Erythroblast (primary cell): ENCODE data around the gene MPIG6B.
"Not testable (repeated sequence)": the region's sequence is repeated elsewhere in the genome, so short reads cannot be mapped to it uniquely, and the experiment has no call there.

Experiments used
- DNase-seq, 2 experiments: peaks; one replicate each; lab custom pipeline; 2025; lab: John Stamatoyannopoulos, UW
- GATA1 ChIP-seq: IDR thresholded peaks from 2 replicates; pipeline ENCODE4 v1.6.1; 2011; ENCODE audit warnings: low read depth, mild to moderate bottlenecking, control low read depth, low read length, moderate library complexity
- POLR2A ChIP-seq: IDR thresholded peaks from 2 replicates; pipeline ENCODE4 v1.6.1; 2011; ENCODE audit warnings: mild to moderate bottlenecking, low read length

Gene MPIG6B

DNA sequence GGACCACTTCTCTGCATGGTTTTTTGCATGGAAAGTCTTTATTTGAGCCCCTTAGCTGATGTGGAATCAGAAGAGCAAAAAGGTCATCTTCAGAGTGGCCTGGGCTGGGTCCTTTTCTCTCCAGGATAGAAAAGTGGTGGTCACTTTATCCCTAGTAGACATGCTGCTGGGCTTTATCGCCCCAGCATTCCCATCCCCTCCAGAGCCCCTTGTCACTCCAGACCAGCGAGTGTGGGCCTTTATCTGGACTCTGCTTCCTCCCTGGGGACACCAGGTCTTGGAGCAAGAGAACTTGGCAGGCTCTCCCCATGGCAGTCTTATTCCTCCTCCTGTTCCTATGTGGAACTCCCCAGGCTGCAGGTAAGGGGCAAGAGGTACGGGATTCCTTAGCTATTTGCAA, 16.6 kb upstream of the MPIG6B start, which contains the start of gene LY6G6F:
Gene LY6G6F (plus strand): TSS at position 268 of the 400 bp plus-strand sequence. CDS start 41 bp downstream, at position 309.
- no peak for DNase-seq
- no peak for TF ChIP-seq POLR2A
- TF ChIP-seq GATA1 = no peak

DNA sequence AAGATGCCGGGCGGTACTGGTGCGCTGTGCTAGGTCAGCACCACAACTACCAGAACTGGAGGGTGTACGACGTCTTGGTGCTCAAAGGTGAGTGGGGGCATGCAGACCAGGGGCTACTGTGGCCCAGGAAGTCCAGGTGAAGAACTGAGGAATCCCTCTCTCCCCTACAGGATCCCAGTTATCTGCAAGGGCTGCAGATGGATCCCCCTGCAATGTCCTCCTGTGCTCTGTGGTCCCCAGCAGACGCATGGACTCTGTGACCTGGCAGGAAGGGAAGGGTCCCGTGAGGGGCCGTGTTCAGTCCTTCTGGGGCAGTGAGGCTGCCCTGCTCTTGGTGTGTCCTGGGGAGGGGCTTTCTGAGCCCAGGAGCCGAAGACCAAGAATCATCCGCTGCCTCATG, 15.5 kb upstream of the MPIG6B start:
- TF ChIP-seq GATA1 (no peak), POLR2A (no peak)
- no peak for DNase-seq

DNA sequence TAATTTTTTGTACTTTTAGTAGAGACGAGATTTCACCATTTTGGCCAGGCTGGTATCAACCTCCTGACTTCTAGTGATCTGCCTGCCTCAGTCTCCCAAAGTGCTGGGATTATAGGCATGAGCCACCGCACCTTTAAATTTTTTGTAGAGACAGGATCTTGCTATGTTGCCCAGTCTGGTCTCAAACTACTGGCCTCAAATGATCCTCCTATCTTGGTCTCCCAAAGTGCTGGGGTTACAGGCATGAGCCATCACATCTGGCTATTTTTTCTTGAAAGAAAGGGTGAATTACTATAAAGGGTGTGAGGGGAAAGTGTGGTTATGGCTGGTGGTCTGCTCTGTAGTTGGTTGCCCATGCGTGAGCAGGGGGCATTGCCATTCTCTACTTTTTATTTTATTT, 14.9 kb upstream of the MPIG6B start:
- no peak for DNase-seq
- TF ChIP-seq POLR2A = no peak

DNA sequence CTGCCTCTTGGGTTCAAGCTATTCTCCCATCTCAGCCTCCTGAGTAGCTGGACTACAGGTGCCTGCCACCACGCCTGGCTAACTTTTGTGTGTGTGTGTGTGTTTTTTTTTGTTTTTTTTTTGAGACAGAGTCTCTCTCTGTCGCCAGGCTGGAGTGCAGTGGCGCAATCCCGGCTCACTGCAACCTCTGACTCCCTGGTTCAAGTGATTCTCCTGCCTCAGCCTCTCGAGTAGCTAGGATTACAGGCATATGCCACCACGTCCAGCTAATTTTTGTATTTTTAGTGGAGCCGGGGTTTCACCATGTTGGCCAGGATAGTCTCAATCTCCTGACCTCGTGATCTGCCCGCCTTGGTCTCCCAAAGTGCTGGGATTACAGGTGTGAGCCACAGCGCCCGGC, 14.0 kb upstream of the MPIG6B start:
- not testable (repeated sequence) for DNase-seq

DNA sequence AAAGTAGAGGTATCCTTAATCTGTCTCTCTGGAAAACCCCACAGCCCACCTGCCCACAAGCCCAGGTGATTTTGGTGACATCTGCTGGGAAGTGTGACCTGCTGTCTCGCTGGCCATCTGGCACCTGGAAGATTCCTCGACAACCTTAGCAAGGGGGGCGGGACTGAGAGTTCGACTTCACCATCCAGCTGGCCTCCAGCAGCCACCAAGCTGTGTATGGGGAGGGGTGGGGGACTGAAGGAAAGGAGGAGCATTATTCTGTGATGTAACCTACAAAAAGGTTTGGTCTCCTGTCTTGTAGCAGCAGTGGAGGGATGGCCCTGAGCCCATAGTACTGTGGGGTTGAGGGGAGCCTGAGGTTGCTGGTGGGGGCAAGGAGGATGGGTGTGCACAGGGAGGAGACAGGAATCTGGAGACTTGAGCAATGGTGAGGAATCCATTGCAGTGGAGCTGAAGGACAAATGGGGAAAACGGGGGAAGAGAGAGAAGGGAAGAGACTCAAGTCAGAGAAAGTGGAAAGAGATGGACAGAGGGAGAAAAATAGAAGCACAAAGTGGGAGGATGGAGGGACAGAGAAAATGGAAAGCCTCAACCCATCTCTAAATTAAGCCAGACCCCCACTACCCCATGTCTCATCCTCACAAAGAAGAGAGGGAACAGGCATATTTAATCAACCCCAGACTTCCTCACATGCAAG, 12.5 kb upstream of the MPIG6B start:
- TF ChIP-seq POLR2A = no peak
- TF ChIP-seq GATA1 = no peak
- DNase-seq = no peak

DNA sequence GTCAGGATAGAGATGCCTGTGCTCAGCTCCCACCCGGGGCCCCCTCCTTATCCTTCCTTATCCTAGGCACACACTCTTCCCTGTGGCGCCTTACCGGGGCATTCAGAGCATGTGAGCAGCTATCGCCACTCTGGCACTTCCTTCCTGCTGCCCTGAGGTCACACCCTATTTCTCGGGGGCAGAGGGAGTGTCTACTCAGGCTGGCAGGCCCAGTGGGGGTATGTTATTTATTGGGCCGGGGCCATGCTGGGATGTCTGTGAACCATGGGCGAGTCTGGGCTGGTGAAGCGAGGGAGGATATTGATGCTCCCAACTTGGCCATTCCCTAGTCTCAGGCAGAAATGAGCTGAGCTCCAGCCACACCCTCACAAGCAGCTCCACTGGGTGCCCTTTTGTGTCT, 11.9 kb upstream of the MPIG6B start:
- peak; percentile 45 to 57 for DNase-seq
- TF ChIP-seq POLR2A (peak; percentile 50), GATA1 (no peak)

DNA sequence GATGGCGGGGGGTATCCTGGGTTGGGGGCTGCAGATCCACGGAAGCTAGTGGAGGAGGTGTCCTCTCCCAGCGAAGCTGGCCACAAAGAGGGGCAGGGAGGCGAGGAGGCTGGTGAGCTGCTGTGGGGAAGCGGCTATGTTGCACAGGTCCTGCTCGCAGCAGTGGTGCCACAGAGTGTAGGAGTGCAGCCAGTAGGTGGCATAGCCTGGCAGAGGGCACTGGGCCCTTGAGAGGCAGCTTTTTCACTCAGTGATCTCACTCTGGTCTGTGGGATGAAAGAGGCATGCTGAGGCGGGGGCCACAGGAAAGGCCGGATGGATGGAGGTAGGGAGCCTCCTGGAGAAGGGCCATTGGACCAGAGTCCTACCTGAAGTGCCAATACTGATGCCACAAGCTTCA, 10.9 kb upstream of the MPIG6B start:
- no peak for DNase-seq
- TF ChIP-seq POLR2A (no peak), GATA1 (no peak)

DNA sequence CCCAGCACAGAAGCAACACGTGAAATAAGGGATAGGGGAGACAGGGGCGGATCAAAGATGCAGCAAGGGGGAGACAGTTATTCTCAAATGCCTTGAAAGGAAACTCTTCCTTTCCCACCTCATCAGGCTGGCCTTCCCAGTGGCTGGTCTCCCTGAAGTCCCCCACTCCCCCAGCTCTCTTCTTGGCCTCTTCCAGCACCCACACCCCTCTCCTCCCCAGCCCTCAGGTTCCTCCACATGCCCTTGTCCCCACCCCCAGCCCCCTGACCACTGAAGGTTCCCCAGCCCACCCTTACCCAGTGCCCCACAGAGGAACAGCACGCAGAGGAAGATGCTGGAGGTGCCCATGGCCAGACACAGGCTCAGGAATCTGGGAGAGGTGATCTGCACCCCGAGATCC, 9.7 kb upstream of the MPIG6B start:
- no peak for TF ChIP-seq GATA1
- no peak for TF ChIP-seq POLR2A
- DNase-seq = no peak

DNA sequence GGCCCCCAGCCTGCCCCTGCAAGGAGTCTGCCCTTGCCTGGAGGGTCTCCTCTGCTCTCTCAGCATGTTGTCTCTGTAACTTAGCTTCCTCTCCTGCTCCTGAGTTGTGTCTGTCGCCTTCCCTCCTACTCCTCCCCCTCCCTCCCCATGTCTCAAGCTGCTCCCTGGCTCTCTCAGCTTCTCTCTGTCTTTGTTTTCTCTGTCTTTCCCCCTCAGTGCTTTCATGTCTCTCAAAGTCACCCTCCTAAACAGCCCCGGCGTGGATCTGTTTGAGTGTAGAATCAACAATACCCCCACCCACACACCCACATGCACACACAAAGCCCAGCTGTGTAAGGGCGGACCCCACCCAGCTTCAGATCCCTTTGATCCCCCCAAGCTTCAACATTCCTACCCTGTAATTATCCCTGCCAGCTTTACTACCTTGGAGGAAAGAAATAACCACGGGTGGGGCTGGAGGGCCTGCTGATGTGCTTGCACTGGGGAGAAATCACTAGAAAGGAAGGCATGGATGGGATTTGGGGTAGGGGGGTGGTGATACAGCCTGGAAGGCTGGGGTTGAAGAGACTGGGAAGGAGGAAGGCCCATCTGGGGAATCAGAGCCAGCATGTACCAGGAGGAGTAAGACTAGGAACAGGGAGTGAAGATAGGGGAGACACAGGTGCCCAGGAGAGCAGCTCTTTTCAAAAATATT, 9.0 kb upstream of the MPIG6B start:
- DNase-seq = no peak
- no peak for TF ChIP-seq POLR2A
- TF ChIP-seq GATA1 = no peak

DNA sequence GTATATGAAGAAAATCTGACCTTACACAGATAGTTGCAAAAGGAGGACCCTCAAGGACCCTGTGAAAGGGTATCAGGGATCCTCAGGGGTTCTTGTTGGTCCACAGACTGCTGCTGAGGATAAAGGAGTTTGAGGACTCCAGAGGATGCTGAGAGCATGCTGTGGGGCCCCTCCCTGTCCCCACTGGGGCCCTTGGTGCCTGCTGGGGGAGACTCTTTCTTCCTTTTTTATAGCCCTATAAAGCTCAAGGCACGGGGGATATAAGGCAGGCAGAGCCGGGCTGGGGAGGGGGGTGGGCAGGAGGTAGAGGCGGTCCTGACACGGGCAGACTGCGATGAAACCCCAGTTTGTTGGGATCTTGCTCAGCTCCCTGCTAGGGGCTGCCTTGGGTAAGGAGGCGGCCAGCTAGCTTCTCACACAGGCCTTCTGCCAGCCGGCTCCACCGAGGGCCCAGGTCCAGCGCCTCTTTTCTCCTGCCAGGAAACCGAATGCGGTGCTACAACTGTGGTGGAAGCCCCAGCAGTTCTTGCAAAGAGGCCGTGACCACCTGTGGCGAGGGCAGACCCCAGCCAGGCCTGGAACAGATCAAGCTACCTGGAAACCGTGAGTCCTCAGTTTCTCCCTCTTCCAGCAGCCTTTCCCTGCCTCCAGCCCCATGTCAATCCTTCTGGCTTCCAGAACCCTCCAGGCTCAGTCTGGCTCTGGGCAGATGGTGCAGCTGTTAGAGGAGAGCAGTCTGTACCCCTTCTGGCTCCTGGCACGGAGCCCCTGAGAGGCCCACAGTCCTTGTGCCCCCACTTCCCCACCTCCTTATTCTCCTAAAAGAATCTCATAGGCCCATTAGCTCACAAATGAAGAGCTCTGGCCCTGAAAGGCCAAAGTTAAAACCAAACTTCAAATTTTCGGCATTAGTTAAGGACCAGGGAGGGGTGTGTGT, 7.9 kb upstream of the MPIG6B start, which contains the start of gene LY6G6D:
Gene LY6G6D (plus strand): TSS at position 327 of the 937 bp plus-strand sequence. CDS start 8 bp downstream, at position 335.
- DNase-seq = no peak

DNA sequence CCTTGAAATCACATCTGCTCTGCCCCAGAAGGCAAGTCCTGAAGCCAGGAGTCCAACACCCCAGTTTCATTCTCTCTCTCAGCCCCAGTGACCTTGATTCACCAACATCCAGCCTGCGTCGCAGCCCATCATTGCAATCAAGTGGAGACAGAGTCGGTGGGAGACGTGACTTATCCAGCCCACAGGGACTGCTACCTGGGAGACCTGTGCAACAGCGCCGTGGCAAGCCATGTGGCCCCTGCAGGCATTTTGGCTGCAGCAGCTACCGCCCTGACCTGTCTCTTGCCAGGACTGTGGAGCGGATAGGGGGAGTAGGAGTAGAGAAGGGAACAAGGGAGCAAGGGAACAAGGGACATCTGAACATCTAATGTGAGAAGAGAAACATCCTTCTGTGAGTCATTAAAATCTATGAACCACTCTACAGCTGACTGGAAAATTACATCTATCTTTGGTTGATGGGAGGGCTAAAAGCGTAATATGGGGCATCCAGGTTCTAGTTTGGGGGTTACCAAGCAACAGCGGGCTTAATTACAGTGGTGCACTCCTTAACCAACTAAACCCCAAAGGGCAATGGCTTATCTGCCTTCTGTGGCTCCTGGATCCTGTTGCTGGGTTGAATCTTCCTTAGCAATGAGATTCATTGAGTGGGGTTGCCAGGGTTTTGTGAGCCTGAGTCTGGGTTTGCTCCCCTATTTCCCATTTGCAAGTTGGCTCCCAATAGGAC, 5.5 kb upstream of the MPIG6B start:
- TF ChIP-seq POLR2A (no peak), GATA1 (no peak)
- no peak for DNase-seq

More for the DNA sequence above, 7.9 kb upstream of the MPIG6B start, which contains the start of gene LY6G6D:
- TF ChIP-seq GATA1 (no peak), POLR2A (no peak)

DNA sequence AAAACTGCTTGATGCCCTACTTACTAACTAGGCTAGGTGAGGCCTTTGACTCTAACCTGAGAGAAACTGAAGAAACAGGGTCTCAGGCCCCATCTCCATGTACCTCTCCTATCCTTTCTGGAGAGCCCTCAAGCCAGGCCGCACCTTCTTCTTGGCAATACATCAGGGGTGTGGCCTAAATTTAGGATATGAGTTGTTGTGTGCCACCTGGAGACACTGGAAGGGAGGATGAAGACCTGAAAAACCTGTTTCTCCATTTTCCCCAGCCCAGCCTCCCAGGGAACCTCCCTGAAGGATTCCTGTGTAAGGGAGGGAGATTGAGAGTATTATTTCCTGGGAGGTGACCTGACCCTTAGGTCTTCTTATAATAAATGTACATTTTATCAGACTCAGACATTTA, 4.9 kb upstream of the MPIG6B start:
- no peak for TF ChIP-seq POLR2A
- no peak for TF ChIP-seq GATA1
- DNase-seq = no peak

DNA sequence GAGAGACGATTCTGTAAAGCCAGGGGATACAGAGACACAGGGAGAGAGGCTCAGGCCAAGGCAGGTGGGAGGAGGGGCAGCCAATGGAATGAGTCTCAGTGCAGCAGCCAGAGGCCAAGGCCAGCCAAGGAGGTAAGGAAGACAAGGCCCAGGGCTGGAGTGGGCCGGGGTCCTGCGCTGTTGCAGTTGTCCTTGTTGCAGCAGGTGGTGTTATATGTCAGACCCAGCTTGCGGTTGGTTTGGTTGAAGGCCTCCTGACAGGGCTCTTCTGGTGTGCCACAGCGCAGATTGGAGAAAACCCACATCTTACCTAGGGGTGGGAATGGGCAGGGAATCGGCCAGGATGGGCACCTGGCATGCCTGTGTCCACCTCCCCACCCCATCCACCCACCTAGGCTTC, 4.2 kb upstream of the MPIG6B start:
- DNase-seq = no peak
- TF ChIP-seq POLR2A = no peak
- TF ChIP-seq GATA1 = no peak
